ENCODE data around the gene ALPK1.
"Not testable (repeated sequence)": the region's sequence is repeated elsewhere in the genome, so short reads cannot be mapped to it uniquely, and the experiment has no call there.

The ALPK1 gene

GRCh38 chr4:112472318-112472717 lies 175.1 kb downstream of the ALPK1 start:
- DNase-seq: no peak

- no peak for DNase-seq
Measured at GRCh38 chr4:112473985-112474384, 176.8 kb downstream of the ALPK1 start.

- no peak for DNase-seq
Measured at GRCh38 chr4:112485930-112486329, 188.8 kb downstream of the ALPK1 start.

DNA sequence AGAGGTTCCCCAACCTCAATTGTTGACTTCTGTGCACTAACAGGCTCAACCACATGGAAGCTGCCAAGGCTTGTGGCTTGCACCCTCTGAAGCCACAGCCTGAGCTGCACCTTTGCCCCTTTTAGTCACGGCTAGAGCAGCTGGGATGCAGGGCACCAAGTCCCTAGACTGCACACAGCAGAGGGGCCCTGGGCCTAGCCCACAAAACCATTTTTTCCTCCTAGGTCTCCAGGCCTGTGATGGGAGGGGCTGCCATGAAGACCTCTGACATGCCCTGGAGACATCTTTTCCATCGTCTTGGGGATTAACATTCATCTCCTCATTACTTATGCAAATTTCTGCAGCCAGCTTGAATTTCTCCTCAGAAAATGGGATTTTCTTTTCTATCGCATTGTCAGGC lies 193.6 kb downstream of the ALPK1 start:
- DNase-seq: not testable (repeated sequence)
